HCT116 (cell line): Measurements from ENCODE around the gene HOXD3.

ENCODE experiments used
- CTCF ChIP-seq, 3 experiments: fragments of 200-600 bp in 1 of 3; sonication (generic) in 1 of 3; IDR thresholded peaks in 2 of 3; conservative IDR thresholded peaks in 1 of 3; 2 replicates each; pipeline ENCODE4 v1.5.1; 2012 to 2017; ENCODE audit warnings: low read depth in 2 of 3, low read length in 2 of 3, antibody characterized with exemption in 1 of 3, borderline replicate concordance in 1 of 3, control low read depth in 1 of 3, mild to moderate bottlenecking in 1 of 3, mixed read lengths in 1 of 3, mixed run types in 1 of 3, moderate library complexity in 1 of 3; ENCODE audit not compliant: insufficient read depth in 1 of 3
- EZH2 ChIP-seq: fragments of 200-600 bp; sonication (generic); IDR thresholded peaks from 2 replicates; pipeline ENCODE4 v1.6.1; 2017; ENCODE audit warnings: antibody characterized with exemption, mixed run types
- MAX ChIP-seq: IDR thresholded peaks from 2 replicates; pipeline ENCODE4 v1.6.1; 2012
- POLR2AphosphoS5 ChIP-seq: IDR thresholded peaks from 2 replicates; pipeline ENCODE4 v1.6.1; 2011; ENCODE audit warnings: mild to moderate bottlenecking, low read depth, low read length, moderate library complexity
- REST ChIP-seq: IDR thresholded peaks from 2 replicates; pipeline ENCODE4 v1.6.1; 2012; ENCODE audit warnings: low read depth

- TF ChIP-seq CTCF (IDR thresholded peaks at IDR 0.05 in 2 of 3, conservative IDR thresholded peaks at IDR 0.05 in 1 of 3; ENCODE audit: borderline replicate concordance in 1 of 3, insufficient read depth in 1 of 3, low read depth in 2 of 3, low read length in 2 of 3) (no peak), POLR2AphosphoS5 (no peak), REST (no peak), EZH2 (no peak), MAX (no peak)
Observed at GRCh38 chr2:176186024-176186423, 28.9 kb downstream of the HOXD3 start.
